ENCODE results near the gene IQSEC2. TPM values are rescaled to one million over a fixed set of nuclear protein-coding genes. Genes with fewer than 3 reads are reported as not detected.

Gene IQSEC2
- total RNA-seq, result under 1 TPM; 0.08 to 0.14 TPM

GRCh38 chrX:53281321-53281822, at the start of gene IQSEC2:
Gene IQSEC2 (minus strand): TSS chrX:53281584.

GRCh38 chrX:53224860-53225797, 56.3 kb downstream of the IQSEC2 start, which contains the start of gene KDM5C:
Gene KDM5C (minus strand): TSS chrX:53225207. CDS start chrX:53224889, 318 bp downstream.

Other genes starting within 250 kb of the IQSEC2 start
- not detected for gene GPR173, start 232.8 kb downstream of the IQSEC2 start, total RNA-seq
- gene TSPYL2, start 199.2 kb downstream of the IQSEC2 start, total RNA-seq, result 10 to 100 TPM; 17.6 to 21.6 TPM
- 10 to 100 TPM in 1 of 2 experiments, 1 to 10 TPM in 1; 9.9 to 10.9 TPM for gene KANTR, start 187.4 kb downstream of the IQSEC2 start, total RNA-seq
- 10 to 100 TPM; 78.5 to 91.7 TPM for gene KDM5C, start 56.4 kb downstream of the IQSEC2 start, total RNA-seq
- gene SMC1A, start 141.1 kb upstream of the IQSEC2 start, total RNA-seq, result 100 to 1,000 TPM; 111 to 117 TPM
- gene RIBC1, start 141.3 kb upstream of the IQSEC2 start, total RNA-seq, result 1 to 10 TPM in 1 of 2 experiments, under 1 TPM in 1; 0.88 to 1.3 TPM
- gene HSD17B10, start 152.8 kb upstream of the IQSEC2 start, total RNA-seq, result 10 to 100 TPM; 57.9 to 61.9 TPM